GM18517 (cell line): ENCODE measurements around the gene SLX4IP.

Experiments
- ATAC-seq: cut with Tn5 transposase; IDR thresholded peaks from one replicate; pipeline ENCODE4 v1.9.1; 2021; ENCODE audit warnings: mild to moderate bottlenecking, moderate library complexity; ENCODE audit not compliant: unreplicated experiment

SLX4IP gene

GRCh38 chr20:10427060-10427692 lies 7.9 kb upstream of the SLX4IP start:
- ATAC-seq: no peak

- no peak for ATAC-seq
Observed at GRCh38 chr20:10428008-10428407, 7.1 kb upstream of the SLX4IP start.

- no peak for ATAC-seq
Observed at GRCh38 chr20:10429443-10429981, 5.6 kb upstream of the SLX4IP start.

GRCh38 chr20:10430000-10430466 lies 5.1 kb upstream of the SLX4IP start:
- ATAC-seq: no peak

GRCh38 chr20:10430704-10431103 lies 4.4 kb upstream of the SLX4IP start:
- ATAC-seq: no peak

- ATAC-seq: no peak
Observed at GRCh38 chr20:10432079-10432478, 3.0 kb upstream of the SLX4IP start.

GRCh38 chr20:10433014-10433622 lies 2.0 kb upstream of the SLX4IP start:
- peak; percentile 0 for ATAC-seq

GRCh38 chr20:10433623-10434466 lies 1.3 kb upstream of the SLX4IP start, which contains the start of gene MKKS:
TSS of gene MKKS (minus strand) at chr20:10434222. CDS start at chr20:10413514, 20,708 bp downstream.
- peak; percentile 55 for ATAC-seq

GRCh38 chr20:10434467-10434831 lies 656 bp upstream of the SLX4IP start:
- ATAC-seq: peak; percentile 54

- ATAC-seq: no peak
Observed at GRCh38 chr20:10436053-10436699, 1.1 kb downstream of the SLX4IP start.

- ATAC-seq: no peak
Observed at GRCh38 chr20:10438217-10438616, 3.1 kb downstream of the SLX4IP start.

- ATAC-seq: no peak
Observed at GRCh38 chr20:10443936-10444335, 8.8 kb downstream of the SLX4IP start.

- ATAC-seq: no peak
Observed at GRCh38 chr20:10445758-10446157, 10.7 kb downstream of the SLX4IP start.

GRCh38 chr20:10447028-10447427 lies 11.9 kb downstream of the SLX4IP start:
- ATAC-seq: peak; percentile 99

GRCh38 chr20:10448270-10449156 lies 13.4 kb downstream of the SLX4IP start:
- ATAC-seq: no peak

GRCh38 chr20:10449270-10449669 lies 14.2 kb downstream of the SLX4IP start:
- ATAC-seq: no peak

- peak; percentile 86 for ATAC-seq
Observed at GRCh38 chr20:10453241-10453640, 18.1 kb downstream of the SLX4IP start.

- peak; percentile 45 for ATAC-seq
Observed at GRCh38 chr20:10454151-10454750, 19.1 kb downstream of the SLX4IP start.

GRCh38 chr20:10461495-10461894 lies 26.4 kb downstream of the SLX4IP start:
- ATAC-seq: no peak

- no peak for ATAC-seq
Observed at GRCh38 chr20:10462516-10462915, 27.4 kb downstream of the SLX4IP start.
